ENCODE results near the gene MAML3.

Gene MAML3

DNA sequence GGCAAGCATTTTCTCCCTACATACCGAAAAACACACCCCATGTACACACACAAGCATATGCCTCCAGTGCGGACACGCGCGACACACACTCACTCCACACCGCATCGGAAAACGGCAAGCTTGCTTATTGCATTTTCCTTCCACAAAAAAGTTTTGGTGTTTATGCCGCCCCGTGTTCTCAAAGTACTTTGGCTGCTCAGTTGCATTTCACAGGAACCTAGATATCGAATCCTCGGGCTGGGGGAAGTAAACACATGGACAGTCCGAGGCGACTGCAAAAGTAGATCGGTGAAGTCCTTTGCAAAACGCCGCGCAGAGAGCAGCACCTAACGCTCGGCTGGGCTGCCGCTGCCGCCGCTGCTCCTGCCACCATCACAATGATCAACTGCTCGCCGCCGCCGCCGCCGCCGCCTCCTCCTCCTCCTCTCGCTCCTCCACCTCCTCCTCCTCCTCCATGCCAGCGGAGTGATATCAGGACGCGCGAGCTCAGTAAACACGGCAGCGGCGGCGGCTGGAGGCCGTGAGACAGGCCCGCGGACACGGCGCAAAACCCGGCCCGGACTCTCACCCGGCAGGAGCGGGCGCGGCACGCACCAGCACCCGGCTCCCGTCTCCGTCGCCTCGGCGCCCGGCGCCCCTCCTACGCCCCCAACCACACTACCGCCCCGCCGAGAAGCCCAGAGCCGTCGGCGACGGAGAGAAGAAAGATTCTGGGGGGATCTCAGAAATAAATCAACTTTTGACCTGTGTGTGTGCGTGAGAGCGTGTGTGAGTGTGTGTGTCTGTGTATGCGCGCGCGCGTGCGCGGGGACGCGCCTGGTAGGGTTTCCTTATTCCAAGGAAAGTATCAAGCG, at the start of gene MAML3:
MAML3 (minus strand) TSS at position 467 of the 854 bp plus-strand sequence. CDS start 857 bp downstream, outside the sequence.
- DNase-seq (peak; percentile 86), ATAC-seq (peak; percentile 13)
- Mint-ChIP-seq H3K4me3 (peak within 1 kb of the TSS; percentile 92), H3K4me1 (peaks cover 60% of the 10 kb centered on the region), H3K9me3 (no peaks in the 10 kb centered on the region), H3K36me3 (ENCODE audit: low read depth) (no peaks in the 10 kb centered on the region), H3K27me3 (peaks cover 28% of the 10 kb centered on the region), H3K27ac (peak within 1 kb of the TSS; percentile 82)

DNA sequence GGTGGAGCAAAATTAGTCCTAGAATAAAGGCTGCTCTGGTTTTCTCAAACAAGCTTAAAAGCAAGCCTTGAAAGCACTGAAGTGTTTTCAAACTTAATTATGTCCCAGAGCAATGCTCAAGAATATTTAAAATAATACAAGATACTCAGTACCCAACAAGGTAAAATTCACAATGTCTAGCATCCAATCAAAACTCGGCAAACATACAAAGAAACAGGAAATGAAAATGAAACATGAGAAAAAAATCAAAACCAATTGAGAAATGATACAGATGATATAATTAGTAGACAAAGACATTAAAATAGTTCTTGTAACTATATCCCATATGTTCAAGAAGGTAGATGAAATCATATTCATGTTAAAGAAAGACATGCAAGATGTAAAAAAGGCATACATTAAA, 45.0 kb upstream of the MAML3 start:
- ATAC-seq (no peak), DNase-seq (no peak)
- peaks cover 8% of the 10 kb centered on the region for H3K27me3 Mint-ChIP-seq
- no peak overlapping the region for H3K27ac Mint-ChIP-seq
- no peaks in the 10 kb centered on the region for H3K36me3 Mint-ChIP-seq (ENCODE audit: low read depth)
- peaks cover 5% of the 10 kb centered on the region for H3K4me1 Mint-ChIP-seq
- peaks cover 14% of the 10 kb centered on the region for H3K9me3 Mint-ChIP-seq
- H3K4me3 Mint-ChIP-seq, result no peak overlapping the region

DNA sequence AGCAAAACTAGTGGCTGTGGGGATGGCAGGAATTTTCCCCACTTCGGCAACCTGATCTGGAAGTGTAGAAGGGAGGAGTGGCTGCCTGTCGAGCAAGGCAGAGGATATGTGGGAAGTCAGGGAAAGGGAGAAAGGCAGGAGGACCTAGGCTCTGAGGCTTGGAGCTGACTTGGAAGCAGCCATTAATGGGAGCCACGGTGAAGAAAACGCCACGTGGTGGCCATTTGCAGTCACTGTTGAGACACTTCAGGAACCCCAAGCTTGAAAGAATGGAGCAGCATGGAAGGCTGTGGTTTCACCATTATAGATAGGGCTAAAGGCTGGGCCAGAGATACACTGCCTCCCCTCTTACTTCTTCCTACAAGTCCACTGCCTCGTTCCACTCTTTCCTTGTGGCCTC, 41.8 kb upstream of the MAML3 start:
- no peak for ATAC-seq
- Mint-ChIP-seq H3K9me3 (peaks cover 12% of the 10 kb centered on the region), H3K27ac (no peak overlapping the region), H3K4me3 (no peak overlapping the region), H3K36me3 (ENCODE audit: low read depth) (no peaks in the 10 kb centered on the region), H3K4me1 (peaks cover 5% of the 10 kb centered on the region), H3K27me3 (peaks cover 8% of the 10 kb centered on the region)
- no peak for DNase-seq

DNA sequence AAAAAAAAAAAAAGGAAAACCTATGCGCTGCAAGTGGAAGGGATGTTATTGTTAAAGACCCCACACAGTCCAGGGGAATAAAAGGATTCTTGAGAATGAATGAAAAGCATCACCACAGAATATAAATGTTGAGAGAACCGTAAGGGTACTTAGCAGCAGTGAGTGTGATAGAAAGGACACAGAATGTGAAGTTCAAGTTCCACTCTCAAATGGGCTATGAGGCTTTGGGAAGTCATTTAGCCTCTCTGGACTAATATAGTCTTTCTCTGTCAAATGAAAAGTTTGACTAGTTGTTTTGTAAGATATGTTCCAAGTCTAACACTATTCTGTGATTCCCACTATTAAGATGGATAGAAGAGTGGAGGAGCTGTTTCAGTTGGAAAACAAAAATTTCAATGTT, 35.8 kb upstream of the MAML3 start:
- DNase-seq (no peak), ATAC-seq (no peak)
- Mint-ChIP-seq H3K9me3 (no peaks in the 10 kb centered on the region), H3K36me3 (ENCODE audit: low read depth) (no peaks in the 10 kb centered on the region), H3K4me3 (no peak overlapping the region), H3K27me3 (peaks cover 7% of the 10 kb centered on the region), H3K27ac (no peak overlapping the region), H3K4me1 (no peaks in the 10 kb centered on the region)

DNA sequence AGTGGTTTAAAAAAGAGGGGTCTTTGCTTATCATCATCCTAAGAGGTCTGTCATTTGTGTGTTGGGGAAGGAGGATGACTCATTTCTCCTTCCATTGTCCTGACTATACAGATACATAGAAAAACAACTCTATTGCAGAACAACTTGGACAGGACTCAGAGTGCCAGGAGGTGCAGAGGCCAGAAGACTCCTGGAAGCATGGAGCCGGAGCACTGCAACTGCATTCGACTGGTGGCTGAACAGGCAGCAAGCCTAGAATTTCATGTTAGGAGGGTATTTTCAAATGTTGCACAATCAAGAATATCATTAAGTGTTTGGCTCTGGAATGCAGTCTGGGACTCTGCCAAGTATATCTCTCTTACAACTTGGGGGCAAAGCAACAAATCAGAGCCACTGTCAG, 35.0 kb upstream of the MAML3 start:
- Mint-ChIP-seq H3K27ac (no peak overlapping the region), H3K4me1 (no peaks in the 10 kb centered on the region), H3K36me3 (ENCODE audit: low read depth) (no peaks in the 10 kb centered on the region), H3K9me3 (no peaks in the 10 kb centered on the region), H3K27me3 (peaks cover 7% of the 10 kb centered on the region), H3K4me3 (no peak overlapping the region)
- DNase-seq, result no peak
- no peak for ATAC-seq

DNA sequence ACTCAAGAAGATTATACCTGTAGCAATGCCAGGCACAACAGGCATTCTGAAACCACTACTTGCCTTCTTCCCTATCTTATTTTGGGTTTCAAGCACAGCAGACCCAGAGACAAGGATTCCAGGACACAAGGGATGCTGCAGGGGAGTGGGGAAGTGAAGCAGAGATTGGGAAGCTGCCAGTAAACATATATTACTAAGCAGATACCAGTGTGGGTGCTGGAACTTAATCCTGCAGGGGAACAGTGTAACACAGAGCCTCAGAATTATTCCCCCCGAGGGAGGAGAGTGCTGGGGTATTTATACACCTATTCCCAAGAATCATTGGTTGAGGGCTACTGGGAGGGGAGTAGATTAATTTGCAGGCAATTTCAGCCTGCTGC, 33.3 kb upstream of the MAML3 start:
- ATAC-seq, result no peak
- H3K36me3 Mint-ChIP-seq (ENCODE audit: low read depth), result no peaks in the 10 kb centered on the region
- peaks cover 7% of the 10 kb centered on the region for H3K27me3 Mint-ChIP-seq
- no peak for DNase-seq
- H3K4me1 Mint-ChIP-seq, result no peaks in the 10 kb centered on the region
- H3K27ac Mint-ChIP-seq, result no peak overlapping the region
- H3K4me3 Mint-ChIP-seq, result no peak overlapping the region
- H3K9me3 Mint-ChIP-seq, result no peaks in the 10 kb centered on the region

DNA sequence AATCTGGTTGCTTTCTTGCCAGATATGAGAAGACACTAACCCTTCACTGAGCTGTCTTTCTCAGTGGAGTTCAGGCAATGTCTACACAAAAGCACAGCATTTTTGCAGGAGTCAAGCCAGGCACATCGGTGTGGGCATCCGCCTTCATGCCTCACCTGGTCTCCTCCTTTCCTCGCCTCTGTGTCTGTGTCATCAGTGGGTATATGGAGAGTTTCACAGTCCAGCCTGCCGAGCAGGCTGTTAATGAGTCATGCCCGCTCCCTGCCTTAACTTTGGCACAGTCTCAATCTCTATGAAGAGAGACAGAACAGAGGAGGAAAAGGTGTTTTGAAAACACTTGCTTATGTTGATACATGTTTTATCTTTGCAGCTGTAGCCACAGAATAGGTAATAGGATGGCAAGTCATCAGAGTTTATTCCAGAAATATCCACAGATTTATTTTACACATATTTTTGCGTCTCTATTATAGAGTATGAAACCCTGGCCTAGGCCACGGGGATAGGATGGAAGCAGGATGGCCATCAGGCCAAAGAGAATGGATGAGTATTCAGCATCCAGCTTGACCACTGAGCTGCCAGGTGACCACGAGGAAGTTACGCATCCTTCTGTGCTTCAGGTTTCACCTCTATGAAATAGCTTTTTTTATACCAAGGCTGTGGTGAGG, 32.8 kb upstream of the MAML3 start:
- Mint-ChIP-seq H3K36me3 (ENCODE audit: low read depth) (no peaks in the 10 kb centered on the region), H3K27me3 (peaks cover 7% of the 10 kb centered on the region), H3K4me3 (no peak overlapping the region), H3K4me1 (no peaks in the 10 kb centered on the region), H3K27ac (no peak overlapping the region), H3K9me3 (no peaks in the 10 kb centered on the region)
- no peak for ATAC-seq
- no peak for DNase-seq

DNA sequence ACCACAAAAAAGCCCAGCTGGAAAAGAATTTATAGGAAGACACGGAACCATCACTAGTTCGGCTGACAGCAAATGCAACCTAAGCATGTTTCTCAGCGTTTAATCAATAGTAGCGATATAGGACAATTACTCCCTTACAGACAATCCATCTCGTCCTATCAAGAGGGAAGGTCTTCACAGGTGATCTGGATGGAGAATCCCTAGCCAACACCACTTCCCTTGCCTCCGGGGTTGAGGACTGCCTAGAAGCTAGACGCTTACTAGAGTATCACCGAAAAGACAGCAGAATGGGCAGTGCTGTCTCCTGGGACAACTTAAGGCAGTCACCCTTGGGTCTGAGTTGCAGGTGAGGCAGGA, 32.1 kb upstream of the MAML3 start:
- Mint-ChIP-seq H3K4me3 (no peak overlapping the region), H3K27ac (no peak overlapping the region), H3K4me1 (no peaks in the 10 kb centered on the region), H3K9me3 (no peaks in the 10 kb centered on the region), H3K27me3 (peaks cover 7% of the 10 kb centered on the region), H3K36me3 (ENCODE audit: low read depth) (no peaks in the 10 kb centered on the region)
- no peak for ATAC-seq
- no peak for DNase-seq

DNA sequence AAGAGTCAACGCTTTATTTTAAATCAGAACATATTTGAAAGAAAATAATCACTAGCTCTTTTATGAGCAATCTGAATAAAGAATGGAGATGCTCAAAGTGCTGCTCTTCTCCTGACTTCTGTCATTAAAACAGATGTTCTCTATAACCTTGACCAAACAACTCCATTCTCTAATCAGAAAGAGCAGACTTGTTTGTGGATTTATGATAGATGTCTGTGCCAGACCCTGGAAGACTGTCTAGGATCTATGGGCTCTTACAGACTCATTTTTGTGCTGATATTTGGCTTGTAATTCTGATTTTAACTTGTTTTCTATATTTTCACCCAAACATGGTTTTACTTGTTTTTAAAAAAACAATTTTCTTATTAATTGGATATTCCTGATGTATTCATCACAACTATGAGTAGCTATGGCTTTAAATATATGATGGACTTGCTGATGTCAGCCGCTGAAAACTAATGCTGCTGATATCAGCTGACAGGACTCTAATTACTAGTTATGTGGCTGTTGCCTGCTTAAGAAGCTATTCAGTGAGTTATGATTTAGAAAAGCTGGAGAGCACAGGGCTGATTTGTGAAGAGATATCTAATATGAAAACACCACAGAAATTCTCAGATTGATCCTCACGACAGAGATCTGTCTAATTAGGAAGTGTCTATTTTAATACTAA, 31.6 kb upstream of the MAML3 start:
- Mint-ChIP-seq H3K27ac (no peak overlapping the region), H3K4me1 (no peaks in the 10 kb centered on the region), H3K36me3 (ENCODE audit: low read depth) (no peaks in the 10 kb centered on the region), H3K27me3 (peaks cover 7% of the 10 kb centered on the region), H3K9me3 (no peaks in the 10 kb centered on the region), H3K4me3 (no peak overlapping the region)
- DNase-seq (no peak), ATAC-seq (no peak)

DNA sequence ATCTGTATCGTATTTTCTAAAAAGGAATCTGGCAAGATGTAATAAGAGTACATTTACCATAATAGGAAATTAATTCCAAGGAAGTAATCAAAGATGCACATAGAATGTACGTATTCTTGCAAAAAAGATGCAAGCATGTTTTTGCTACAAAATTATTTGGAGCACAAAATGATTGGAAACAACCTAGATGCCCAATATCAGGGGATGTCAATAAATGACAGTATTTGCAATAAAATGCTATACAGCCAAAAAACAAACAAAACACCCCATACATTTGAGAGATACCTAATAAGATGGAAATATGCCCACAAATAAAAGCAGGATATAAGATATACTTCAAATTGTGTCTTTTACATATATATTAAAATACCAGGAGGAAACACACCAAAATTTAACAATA, 29.3 kb upstream of the MAML3 start:
- H3K9me3 Mint-ChIP-seq, result no peaks in the 10 kb centered on the region
- H3K4me3 Mint-ChIP-seq, result no peak overlapping the region

DNA sequence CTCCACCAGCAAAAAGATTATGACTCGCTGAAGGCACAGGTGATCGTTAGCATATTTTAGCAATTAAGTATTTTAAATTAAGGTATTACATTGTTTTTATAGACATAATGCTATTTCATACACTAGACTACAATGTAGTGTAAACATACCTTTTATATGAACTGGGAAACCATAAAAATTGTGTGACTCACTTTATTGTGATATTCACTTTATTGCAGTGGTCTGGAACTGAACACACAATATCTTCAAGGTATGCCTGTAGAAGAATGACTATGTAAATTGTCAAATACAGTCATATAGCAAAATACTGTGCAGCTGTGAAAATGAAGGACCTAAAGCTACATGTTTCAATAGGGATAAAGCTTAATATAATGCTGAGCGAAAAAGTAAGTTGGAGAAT, 26.6 kb upstream of the MAML3 start:
- H3K27me3 Mint-ChIP-seq, result peaks cover 7% of the 10 kb centered on the region
- H3K27ac Mint-ChIP-seq, result no peak overlapping the region
- H3K4me3 Mint-ChIP-seq, result no peak overlapping the region
- no peaks in the 10 kb centered on the region for H3K4me1 Mint-ChIP-seq
- no peak for ATAC-seq
- DNase-seq, result no peak
- H3K36me3 Mint-ChIP-seq (ENCODE audit: low read depth), result peaks cover 2% of the 10 kb centered on the region
- no peaks in the 10 kb centered on the region for H3K9me3 Mint-ChIP-seq

More for the DNA sequence above, 29.3 kb upstream of the MAML3 start:
- Mint-ChIP-seq H3K36me3 (ENCODE audit: low read depth) (no peaks in the 10 kb centered on the region), H3K4me1 (no peaks in the 10 kb centered on the region), H3K27me3 (peaks cover 2% of the 10 kb centered on the region), H3K27ac (no peak overlapping the region)
- DNase-seq (no peak), ATAC-seq (no peak)

DNA sequence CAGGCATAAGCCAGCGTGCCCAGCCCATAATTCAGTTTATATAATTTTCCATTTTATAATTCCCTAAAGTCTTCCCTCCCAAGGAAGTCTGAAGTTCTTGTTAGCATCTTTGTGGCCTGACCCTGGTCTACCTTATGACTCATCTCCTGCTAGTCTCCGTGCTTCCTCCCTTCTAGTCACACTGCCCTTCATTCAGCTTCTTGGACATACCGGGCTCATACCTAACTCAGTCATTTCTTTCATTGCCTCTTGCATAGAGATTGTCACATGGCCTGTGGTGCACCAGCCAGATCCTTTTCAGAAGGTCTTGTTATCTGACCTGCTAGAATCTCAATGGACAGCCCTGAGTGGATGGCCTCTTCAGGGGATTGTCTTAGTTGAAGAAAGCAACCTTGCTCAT, 22.8 kb upstream of the MAML3 start:
- H3K27me3 Mint-ChIP-seq, result peaks cover 7% of the 10 kb centered on the region
- peaks cover 2% of the 10 kb centered on the region for H3K36me3 Mint-ChIP-seq (ENCODE audit: low read depth)
- DNase-seq, result no peak
- no peak overlapping the region for H3K4me3 Mint-ChIP-seq
- peak overlapping the region; percentile 47 for H3K27ac Mint-ChIP-seq
- H3K4me1 Mint-ChIP-seq, result peaks cover 2% of the 10 kb centered on the region
- ATAC-seq, result no peak
- no peaks in the 10 kb centered on the region for H3K9me3 Mint-ChIP-seq

DNA sequence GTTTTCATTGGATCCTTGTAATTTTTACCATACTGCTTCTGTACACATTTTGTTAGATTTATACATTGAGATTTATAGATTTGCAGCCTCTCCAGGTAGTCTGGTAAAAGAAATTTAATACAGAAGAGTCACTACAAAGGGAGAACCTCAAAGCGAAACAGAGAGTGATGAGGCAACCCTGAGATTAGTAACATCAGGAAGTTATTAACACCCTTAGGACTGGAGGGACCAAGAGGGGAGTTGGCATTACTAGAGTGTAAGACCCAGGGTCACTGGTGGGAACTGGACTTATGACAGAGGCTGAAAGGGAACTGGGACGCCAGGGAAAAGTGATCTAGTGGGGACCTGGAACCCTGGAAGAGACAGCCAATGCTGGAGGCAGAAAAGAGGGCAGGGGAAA, 20.6 kb upstream of the MAML3 start:
- H3K9me3 Mint-ChIP-seq, result no peaks in the 10 kb centered on the region

DNA sequence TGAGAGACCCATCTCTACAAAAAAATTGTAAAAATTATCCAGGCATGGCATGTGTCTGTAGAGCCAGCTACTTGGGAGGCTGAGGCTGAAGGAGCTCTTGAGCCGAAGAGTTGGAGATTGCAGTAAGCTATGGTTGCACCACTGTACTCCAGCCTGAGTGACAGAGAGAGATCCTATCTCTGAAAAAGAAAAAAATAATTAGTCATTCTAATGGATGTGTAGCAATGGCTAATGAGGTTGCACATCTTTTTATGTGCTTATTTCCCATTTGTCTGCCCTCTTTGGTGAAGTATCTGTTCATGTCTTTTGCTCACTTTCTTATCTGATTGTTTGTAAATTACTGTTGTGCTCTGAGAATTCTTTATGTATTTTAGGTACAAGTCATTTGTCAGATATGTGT, 19.0 kb upstream of the MAML3 start:
- peaks cover 7% of the 10 kb centered on the region for H3K27me3 Mint-ChIP-seq
- peaks cover 2% of the 10 kb centered on the region for H3K36me3 Mint-ChIP-seq (ENCODE audit: low read depth)
- H3K4me1 Mint-ChIP-seq, result peaks cover 2% of the 10 kb centered on the region
- no peaks in the 10 kb centered on the region for H3K9me3 Mint-ChIP-seq
- ATAC-seq (no peak), DNase-seq (no peak)
- H3K4me3 Mint-ChIP-seq, result no peak overlapping the region
- no peak overlapping the region for H3K27ac Mint-ChIP-seq

More for the DNA sequence above, 20.6 kb upstream of the MAML3 start:
- no peak for DNase-seq
- peaks cover 7% of the 10 kb centered on the region for H3K27me3 Mint-ChIP-seq
- peaks cover 2% of the 10 kb centered on the region for H3K36me3 Mint-ChIP-seq (ENCODE audit: low read depth)
- H3K4me3 Mint-ChIP-seq, result no peak overlapping the region
- peaks cover 2% of the 10 kb centered on the region for H3K4me1 Mint-ChIP-seq
- H3K27ac Mint-ChIP-seq, result no peak overlapping the region
- ATAC-seq, result peak; percentile 49

DNA sequence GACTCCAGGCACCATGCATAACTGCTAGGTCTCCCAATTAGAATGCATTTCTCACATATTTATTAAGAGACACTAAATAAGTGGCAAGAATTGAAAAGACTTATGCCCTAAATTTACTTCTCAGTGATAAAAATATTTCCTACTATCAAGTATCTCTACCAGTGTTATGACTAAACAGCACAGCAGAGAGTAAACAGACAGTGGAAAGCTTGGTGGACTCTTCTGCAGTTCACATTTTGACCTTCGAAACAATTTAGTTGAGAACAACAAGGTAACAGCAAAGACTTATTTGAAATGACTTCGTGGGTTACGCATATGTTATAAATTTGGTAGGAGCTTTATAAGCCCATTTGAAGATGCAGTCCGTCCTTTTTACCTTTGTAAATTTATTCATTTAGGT, 16.3 kb upstream of the MAML3 start:
- Mint-ChIP-seq H3K36me3 (ENCODE audit: low read depth) (no peaks in the 10 kb centered on the region), H3K4me1 (peaks cover 2% of the 10 kb centered on the region), H3K9me3 (no peaks in the 10 kb centered on the region), H3K4me3 (no peak overlapping the region), H3K27me3 (no peaks in the 10 kb centered on the region), H3K27ac (no peak overlapping the region)
- no peak for ATAC-seq
- no peak for DNase-seq
